K562 (cell line): ENCODE data around the gene NPC1. TPM values are rescaled to one million over a fixed set of nuclear protein-coding genes. Genes with fewer than 3 reads are reported as not detected.

Experiments
- ATF7 ChIP-seq: fragments of 450-650 bp; IDR thresholded peaks from 2 replicates; pipeline ENCODE4 v1.7.1; 2014; ENCODE audit warnings: mild to moderate bottlenecking, moderate library complexity
- CBFA2T3 ChIP-seq: fragments of 450-650 bp; IDR thresholded peaks from 2 replicates; pipeline ENCODE4 v1.6.1; 2017
- EP300 ChIP-seq: IDR thresholded peaks from 2 replicates; pipeline ENCODE4 v1.6.1; 2012; ENCODE audit warnings: low read length, improper control_type of control experiment
- EZH2 ChIP-seq: IDR thresholded peaks from 2 replicates; pipeline ENCODE4 v1.6.1; 2012; ENCODE audit warnings: low read depth, mild to moderate bottlenecking, inconsistent platforms, low read length, borderline replicate concordance
- JUND ChIP-seq, 2 experiments: IDR thresholded peaks; 2 replicates in 1 of 2; 3 replicates in 1 of 2; pipeline ENCODE4 v1.6.1; 2011; ENCODE audit warnings: borderline replicate concordance in 2 of 2, low read depth in 2 of 2, low read length in 2 of 2, improper control_type of control experiment in 1 of 2, missing biosample characterization in 1 of 2, missing genetic modification characterization in 1 of 2, missing genetic modification reagents in 1 of 2
- MAFF ChIP-seq: IDR thresholded peaks from 2 replicates; pipeline ENCODE4 v1.6.1; 2012; ENCODE audit warnings: low read length, improper control_type of control experiment
- NBN ChIP-seq: fragments of 450-650 bp; IDR thresholded peaks from 2 replicates; pipeline ENCODE4 v1.6.1; 2016; ENCODE audit warnings: low read depth, mild to moderate bottlenecking
- REST ChIP-seq, 2 experiments: fragments of 450-650 bp; formaldehyde crosslinking in 1 of 2; IDR thresholded peaks; 2 replicates each; pipeline versions ENCODE4 v1.4.0 to v1.6.1; 2014 to 2020; ENCODE audit warnings: mild to moderate bottlenecking in 2 of 2, borderline replicate concordance in 1 of 2, low read depth in 1 of 2
- SMARCE1 ChIP-seq: fragments of 450-650 bp; IDR thresholded peaks from 2 replicates; pipeline ENCODE4 v1.7.1; 2016; ENCODE audit warnings: mild to moderate bottlenecking
- SP1 ChIP-seq: sonication (generic); formaldehyde crosslinking; IDR thresholded peaks from 2 replicates; pipeline ENCODE4 v1.8.1; 2022; ENCODE audit warnings: mild to moderate bottlenecking, missing genetic modification reagents
- SPI1 ChIP-seq: IDR thresholded peaks from 2 replicates; pipeline ENCODE4 v1.6.1; 2011; ENCODE audit warnings: low read depth, low read length, control low read depth, borderline replicate concordance
- TAF9B ChIP-seq: fragments of 450-650 bp; IDR thresholded peaks from 2 replicates; pipeline ENCODE4 v1.6.1; 2018; ENCODE audit warnings: mild to moderate bottlenecking; ENCODE audit not compliant: partially characterized antibody
- TBP ChIP-seq: optimal IDR thresholded peaks from 2 replicates; pipeline ENCODE3; 2011; ENCODE audit warnings: low read depth, low read length, improper control_type of control experiment
- UBTF ChIP-seq, 2 experiments: IDR thresholded peaks; 2 replicates each; pipeline ENCODE4 v1.6.1; 2012; ENCODE audit warnings: improper control_type of control experiment in 2 of 2, low read depth in 2 of 2, low read length in 2 of 2, borderline replicate concordance in 1 of 2
- ZBTB7A ChIP-seq: IDR thresholded peaks from 2 replicates; pipeline ENCODE4 v1.6.1; 2011; ENCODE audit warnings: low read depth, mild to moderate bottlenecking, low read length, moderate library complexity, borderline replicate concordance; ENCODE audit not compliant: control insufficient read depth
- polyA plus RNA-seq, 8 experiments: library from polyadenylated mRNA; depleted of rRNA in 4 of 8; stranded (reverse) in 5 of 8; unstranded in 3 of 8; fragments of >200 nt; fragmentation: Nextera tagmentation in 2 of 8; fragmentation: Illumina TruSeq in 1 of 8; extraction: Ambion mirVana in 2 of 8; extraction: Trizol in 1 of 8; gene quantifications; 2 replicates each; pipeline versions ENCODE4 v1.2.1 to v1.2.3, GENCODE V29; 2011 to 2014; ENCODE audit warnings: inconsistent platforms in 1 of 8, missing spikeins in 1 of 8
- total RNA-seq, 7 experiments: library from RNA; depleted of rRNA in 6 of 7; stranded (reverse); fragments of >200 nt in 6 of 7; fragmentation: Illumina TruSeq in 2 of 7; extraction: Trizol in 2 of 7; gene quantifications; 2 replicates each; pipeline versions ENCODE4 v1.2.1 to v1.2.3, GENCODE V29; 2011 to 2021; ENCODE audit warnings: low replicate concordance in 1 of 7

NPC1 gene
- total and polyA plus RNA-seq, 9 of the 15 experiments (the other 6 are each of a cell fraction or from before 2014, with no cell fraction given), result 17.1 to 45.9 (median 27.6) TPM

- TF ChIP-seq ZBTB7A, result 0 out of 2 replicates have a peak, but pooled peaks have one; percentile 28
- no peak for TF ChIP-seq NBN
- peak; percentile 25 for TF ChIP-seq TBP
- peak; percentile 1; the same call in 1 of the 2 replicates for TF ChIP-seq MAFF
- peak; percentile 9; the same call in 1 of the 2 replicates for TF ChIP-seq EP300
- peak; percentile 26; the same call in 1 of the 2 replicates for TF ChIP-seq SPI1
- TF ChIP-seq ATF7, result 0 out of 2 replicates have a peak, but pooled peaks have one; percentile 20
- peak; percentile 20; the same call in 1 of the 2 replicates for TF ChIP-seq REST (IDR thresholded peaks at IDR 0.05; ENCODE audit: borderline replicate concordance)
- no peak for TF ChIP-seq REST (CRISPR knock-in tag; IDR thresholded peaks at IDR 0.05; ENCODE audit: low read depth)
- peak; percentile 26; the same call in 1 of the 2 replicates for TF ChIP-seq SMARCE1
- TF ChIP-seq UBTF (IDR thresholded peaks at IDR 0.05; ENCODE audit: borderline replicate concordance in 1 of 2, low read depth in 2 of 2, low read length in 2 of 2), result peak in 1 of 2 experiments; percentile 73; a peak in 1 of 4 replicates
- TF ChIP-seq TAF9B, result no peak
- 0 out of 2 replicates have a peak, but pooled peaks have one; percentile 13 for TF ChIP-seq JUND (IDR thresholded peaks at IDR 0.05; ENCODE audit: borderline replicate concordance, low read depth, low read length)
- TF ChIP-seq JUND (tag; IDR thresholded peaks at IDR 0.05; ENCODE audit: borderline replicate concordance, low read depth, low read length), result no peak
- 0 out of 2 replicates have a peak, but pooled peaks have one; percentile 7 for TF ChIP-seq SP1
- TF ChIP-seq EZH2, result no peak
- TF ChIP-seq CBFA2T3, result no peak
Observed at GRCh38 chr18:23585007-23585871, 1.1 kb downstream of the NPC1 start (continued).
